Testis (tissue), 2 donors: ENCODE results near the gene MFSD11.

Experiments used
- POLR2A ChIP-seq: fragments of 450-650 bp; IDR thresholded peaks from one replicate; pipeline ENCODE4 v1.6.1; 2017; ENCODE audit warnings: antibody characterized with exemption, mild to moderate bottlenecking, moderate library complexity
- TF ChIP-seq, protein P1 (sequence below), 3 experiments: fragments of 450-650 bp in 2 of 3; fragments of 200-600 bp in 1 of 3; sonication (generic) in 1 of 3; IDR thresholded peaks; one replicate each; pipeline ENCODE4 v1.5.1; 2016 to 2019; ENCODE audit warnings: antibody characterized with exemption in 3 of 3, mild to moderate bottlenecking in 2 of 3, moderate library complexity in 1 of 3

GRCh38 chr17:76709077-76709950 lies 28.6 kb upstream of the MFSD11 start:
- TF ChIP-seq, protein P1, sequence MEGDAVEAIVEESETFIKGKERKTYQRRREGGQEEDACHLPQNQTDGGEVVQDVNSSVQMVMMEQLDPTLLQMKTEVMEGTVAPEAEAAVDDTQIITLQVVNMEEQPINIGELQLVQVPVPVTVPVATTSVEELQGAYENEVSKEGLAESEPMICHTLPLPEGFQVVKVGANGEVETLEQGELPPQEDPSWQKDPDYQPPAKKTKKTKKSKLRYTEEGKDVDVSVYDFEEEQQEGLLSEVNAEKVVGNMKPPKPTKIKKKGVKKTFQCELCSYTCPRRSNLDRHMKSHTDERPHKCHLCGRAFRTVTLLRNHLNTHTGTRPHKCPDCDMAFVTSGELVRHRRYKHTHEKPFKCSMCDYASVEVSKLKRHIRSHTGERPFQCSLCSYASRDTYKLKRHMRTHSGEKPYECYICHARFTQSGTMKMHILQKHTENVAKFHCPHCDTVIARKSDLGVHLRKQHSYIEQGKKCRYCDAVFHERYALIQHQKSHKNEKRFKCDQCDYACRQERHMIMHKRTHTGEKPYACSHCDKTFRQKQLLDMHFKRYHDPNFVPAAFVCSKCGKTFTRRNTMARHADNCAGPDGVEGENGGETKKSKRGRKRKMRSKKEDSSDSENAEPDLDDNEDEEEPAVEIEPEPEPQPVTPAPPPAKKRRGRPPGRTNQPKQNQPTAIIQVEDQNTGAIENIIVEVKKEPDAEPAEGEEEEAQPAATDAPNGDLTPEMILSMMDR (IDR thresholded peaks at IDR 0.05) = no peak
- TF ChIP-seq POLR2A = no peak
